GM12878 (cell line): ENCODE results near the gene STYXL2. TPM values are rescaled to one million over a fixed set of nuclear protein-coding genes. Genes with fewer than 3 reads are reported as not detected.

Experiments used
- ATAC-seq: fragments of 200-7000 bp; cut with Tn5 transposase; 3 replicates; pipeline ENCODE4 v1.9.1; 2020; ENCODE audit warnings: mild to moderate bottlenecking, moderate library complexity
- BruUV-seq: library from RNA; stranded (reverse); fragments of 400-500 nt; replicated peaks from 2 replicates; lab custom pipeline; 2021; lab: Mats Ljungman, UMichigan
- CTCF ChIA-PET: fragments of 300-600 bp; sonication (Branson Sonifier 250); formaldehyde crosslinking; extraction: SDS; loops from one replicate; lab custom pipeline; 2021; ENCODE audit warnings: inconsistent platforms; lab: Yijun Ruan, JAX
- POLR2A ChIA-PET: fragments of 350-600 bp; formaldehyde crosslinking; extraction: SDS; loops from one replicate; lab custom pipeline; 2021; ENCODE audit warnings: inconsistent platforms; lab: Charles Lee
- RAD21 ChIA-PET: fragments of 300-600 bp; sonication (Branson Sonifier 250); formaldehyde crosslinking; loops from one replicate; lab custom pipeline; 2023; ENCODE audit warnings: antibody characterized with exemption; ENCODE audit not compliant: unreplicated experiment; lab: Charles Lee
- SMC1A ChIA-PET: fragments of 300-600 bp; sonication (Branson Sonifier 250); formaldehyde crosslinking; loops from one replicate; lab custom pipeline; 2023; ENCODE audit not compliant: unreplicated experiment, uncharacterized antibody; lab: Charles Lee
- DNase-seq: peaks from one replicate; pipeline ENCODE4 v3.0.0-alpha.2; 2011; ENCODE audit warnings: low read depth, low spot score
- FAIRE-seq: peaks from 3 replicates; lab custom pipeline; 2011; peaks lifted over from hg19 to GRCh38; lab: Jason Lieb, UNC
- H2AFZ ChIP-seq: 2 replicates; pipeline ENCODE4 v1.6.0; 2011; ENCODE audit warnings: low read depth, low read length, control low read depth; ENCODE audit not compliant: control insufficient read depth
- H3K27ac ChIP-seq: 2 replicates; pipeline ENCODE4 v1.5.1; 2011; ENCODE audit warnings: control low read depth; ENCODE audit not compliant: control insufficient read depth, insufficient read depth
- H3K27me3 ChIP-seq, 2 experiments: replicated peaks in 1 of 2; 2 replicates each; pipeline versions ENCODE4 v1.6.0 to v1.6.1; 2011; ENCODE audit warnings: low read length in 1 of 2; ENCODE audit not compliant: control insufficient read depth in 2 of 2, insufficient read depth in 2 of 2
- H3K36me3 ChIP-seq, 2 experiments: 2 replicates each; pipeline ENCODE4 v1.5.1; 2011; ENCODE audit warnings: low read length in 1 of 2; ENCODE audit not compliant: control insufficient read depth in 2 of 2, insufficient read depth in 2 of 2
- H3K4me1 ChIP-seq: 2 replicates; pipeline ENCODE4 v1.6.1; 2011; ENCODE audit warnings: mild to moderate bottlenecking, low read length, moderate library complexity, mixed read lengths; ENCODE audit not compliant: control insufficient read depth, insufficient read depth
- H3K4me2 ChIP-seq: 2 replicates; pipeline ENCODE4 v1.6.0; 2011; ENCODE audit warnings: control low read depth; ENCODE audit not compliant: control insufficient read depth, insufficient read depth
- H3K4me3 ChIP-seq: fragments of 200-600 bp; sonication (generic); 2 replicates; pipeline ENCODE4 v1.5.1; 2016
- H3K79me2 ChIP-seq: 2 replicates; pipeline ENCODE4 v1.6.0; 2011; ENCODE audit warnings: low read length; ENCODE audit not compliant: control insufficient read depth, insufficient read depth
- H3K9ac ChIP-seq: 2 replicates; pipeline ENCODE4 v1.8.0; 2011; ENCODE audit warnings: low read length, control low read depth, mixed read lengths; ENCODE audit not compliant: control insufficient read depth, insufficient read depth
- H3K9me3 ChIP-seq: replicated peaks from 3 replicates; pipeline ENCODE4 v1.5.1; 2011; ENCODE audit warnings: mild to moderate bottlenecking, low read length; ENCODE audit not compliant: control insufficient read depth, insufficient read depth
- H4K20me1 ChIP-seq: 2 replicates; pipeline ENCODE4 v1.6.0; 2011; ENCODE audit not compliant: control insufficient read depth, insufficient read depth
- BCLAF1 ChIP-seq: fragments of 450-650 bp; IDR thresholded peaks from 2 replicates; pipeline ENCODE4 v1.6.1; 2017; ENCODE audit warnings: antibody characterized with exemption, mild to moderate bottlenecking, moderate library complexity
- ESRRA ChIP-seq: IDR thresholded peaks from 2 replicates; pipeline ENCODE4 v1.6.1; 2012; ENCODE audit warnings: mild to moderate bottlenecking, low read length, improper control_type of control experiment
- ETV6 ChIP-seq, 2 experiments: fragments of 450-650 bp in 1 of 2; IDR thresholded peaks in 1 of 2; conservative IDR thresholded peaks in 1 of 2; 2 replicates each; pipeline ENCODE4 v1.6.1; 2014; ENCODE audit warnings: antibody characterized with exemption in 1 of 2, borderline replicate concordance in 1 of 2, low read depth in 1 of 2, mild to moderate bottlenecking in 1 of 2, moderate library complexity in 1 of 2
- FOXM1 ChIP-seq: IDR thresholded peaks from 2 replicates; pipeline ENCODE4 v1.6.1; 2012; ENCODE audit warnings: low read depth, mild to moderate bottlenecking, inconsistent platforms, low read length, moderate library complexity
- KLF5 ChIP-seq: fragments of 450-650 bp; IDR thresholded peaks from 2 replicates; pipeline ENCODE4 v1.6.1; 2014; ENCODE audit warnings: mild to moderate bottlenecking; ENCODE audit not compliant: partially characterized antibody
- RB1 ChIP-seq: fragments of 450-650 bp; formaldehyde crosslinking; IDR thresholded peaks from 2 replicates; pipeline ENCODE4 v1.6.1; 2017; ENCODE audit warnings: mild to moderate bottlenecking, borderline replicate concordance
- TAF1 ChIP-seq: IDR thresholded peaks from 2 replicates; pipeline ENCODE4 v1.6.1; 2011; ENCODE audit warnings: mild to moderate bottlenecking, low read depth, low read length, borderline replicate concordance
- WGBS: methylation state at CpG from one replicate; pipeline ENCODE4 v1.1.6; 2016; ENCODE audit warnings: low lambda C conversion rate; ENCODE audit not compliant: insufficient replicate concordance, insufficient coverage; ENCODE audit errors: missing lambda C conversion rate; 5-methylcytosine and 5-hydroxymethylcytosine counted together
- in situ Hi-C: fragments of 300-500 bp; cut with MboI; formaldehyde crosslinking; loops from 9 replicates; pipeline ENCODE4 v1.14.3; 2018; ENCODE audit warnings: mixed read lengths
- intact Hi-C: fragments of 100-400 bp; cut with micrococcal nuclease; formaldehyde crosslinking; loops from one replicate; pipeline ENCODE4 v1.14.2; 2022; ENCODE audit not compliant: unreplicated experiment
- polyA plus RNA-seq, 11 experiments: library from polyadenylated mRNA; depleted of rRNA in 4 of 11; unstranded in 6 of 11; stranded (reverse) in 5 of 11; fragments of >200 nt; fragmentation: Nextera tagmentation in 4 of 11; fragmentation: Illumina TruSeq in 1 of 11; extraction: Ambion mirVana in 4 of 11; extraction: Trizol in 1 of 11; gene quantifications; 1 replicate in 1 of 11; 2 replicates in 10 of 11; pipeline versions ENCODE4 v1.2.1 to v1.2.3, GENCODE V29; 2011 to 2016; ENCODE audit warnings: inconsistent platforms in 2 of 11, missing spikeins in 2 of 11, low read depth in 1 of 11
- total RNA-seq, 4 experiments: library from RNA; depleted of rRNA in 3 of 4; stranded (reverse); fragments of >200 nt in 3 of 4; fragmentation: Illumina TruSeq in 1 of 4; extraction: Trizol in 1 of 4; gene quantifications; 2 replicates each; pipeline versions ENCODE4 v1.2.1 to v1.2.3, GENCODE V29; 2013 to 2021
- TF ChIP-seq, protein P1 (sequence below): IDR thresholded peaks from 2 replicates; pipeline ENCODE4 v1.6.1; 2011; ENCODE audit warnings: low read depth, mild to moderate bottlenecking, low read length, moderate library complexity, borderline replicate concordance; ENCODE audit errors: extremely low read depth

STYXL2 gene
- total and polyA plus RNA-seq, 10 of the 15 experiments (the other 5 are each of a cell fraction or from before 2014, with no cell fraction given): under 0.01 to 0.08 (median 0.03) TPM; not detected in 7

- Histone ChIP-seq H3K4me1 (no peaks in the 10 kb centered on the region), H3K36me3 (no peaks in the 10 kb centered on the region), H3K9ac (no peak overlapping the region), H4K20me1 (no peaks in the 10 kb centered on the region), H3K9me3 (no peaks in the 10 kb centered on the region), H3K27me3 (peaks cover 0 to 5% of the 10 kb centered on the region in 2 experiments; a peak in 2 of 4 replicates), H3K79me2 (no peaks in the 10 kb centered on the region), H2AFZ (no peak overlapping the region), H3K4me3 (no peak overlapping the region), H3K27ac (no peak overlapping the region), H3K4me2 (no peak overlapping the region)
- ChIA-PET POLR2A (no interaction called here), SMC1A (no interaction called here), CTCF (interaction anchor here (1.0 to 5.0 kb wide), 2 partner anchors 10 to 79 kb away, joined by 3 to 20 read pairs; no protein-coding TSS in a partner anchor), RAD21 (no interaction called here)
- BruUV-seq: no TSS peak
- TF ChIP-seq TAF1 (no peak), RB1 (no peak)
- DNase-seq: no peak
- ATAC-seq: no peak
- 23% methylated on average over 6 of the region's 6 CpGs for WGBS
- in situ Hi-C loops (no loop called here), intact Hi-C loops (no loop called here)
- no peak for FAIRE-seq
Measured at GRCh38 chr1:167137332-167137781, 43.5 kb downstream of the STYXL2 start.

DNA sequence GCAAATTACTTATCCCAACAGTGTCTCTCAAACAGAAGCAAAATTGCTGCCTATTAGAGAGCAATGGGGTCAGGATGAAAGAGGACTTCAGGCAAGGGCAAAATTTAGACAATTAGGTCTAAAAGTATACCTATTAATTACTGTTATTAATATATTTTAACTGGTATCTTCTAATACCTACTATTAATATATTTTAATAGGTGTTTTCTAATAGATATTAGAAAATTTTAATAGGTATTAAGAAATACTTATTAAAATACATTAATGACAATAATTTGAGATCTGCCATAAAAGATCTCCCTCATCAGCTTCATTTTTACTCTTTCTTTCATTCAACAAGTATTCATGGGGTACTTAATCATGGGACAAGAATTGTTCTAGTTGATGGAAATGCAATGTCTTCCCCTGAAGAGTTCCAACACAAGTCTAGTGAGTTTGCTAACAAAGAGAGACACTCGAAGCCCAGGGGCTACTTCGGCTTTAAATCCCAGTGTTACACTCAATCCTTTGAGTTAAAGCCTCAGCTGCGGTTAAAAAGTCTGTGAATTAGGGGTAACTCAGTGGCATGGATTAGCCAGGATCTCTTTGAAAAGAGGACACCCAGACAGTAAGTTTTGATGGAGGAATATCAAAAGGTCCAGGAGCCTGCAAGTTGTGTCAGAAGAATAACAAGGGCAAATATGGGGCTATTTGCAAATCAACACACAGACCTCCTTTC, 44.1 kb downstream of the STYXL2 start:
- in situ Hi-C loops: no loop called here
- H3K4me1 ChIP-seq: no peaks in the 10 kb centered on the region
- ChIA-PET POLR2A (no interaction called here), RAD21 (no interaction called here), CTCF (interaction anchor here (0.9 to 5.0 kb wide), 4 partner anchors 9 to 79 kb away, joined by 3 to 20 read pairs (median 3); no protein-coding TSS in a partner anchor), SMC1A (interaction anchor here (1.0 kb wide), 1 partner anchor 80 kb away, joined by 4 read pairs; no protein-coding TSS in a partner anchor)
- H3K9me3 ChIP-seq: no peaks in the 10 kb centered on the region
- ATAC-seq (no peak), FAIRE-seq (no peak), DNase-seq (no peak)
- intact Hi-C loops: no loop called here
- H3K36me3 ChIP-seq: no peaks in the 10 kb centered on the region
- H3K4me3 ChIP-seq: no peak overlapping the region
- no peak overlapping the region for H3K4me2 ChIP-seq
- BruUV-seq: no TSS peak
- H3K27me3 ChIP-seq: peaks cover 0 to 3% of the 10 kb centered on the region in 2 experiments; a peak in 1 of 4 replicates
- no peak overlapping the region for H3K27ac ChIP-seq
- H3K9ac ChIP-seq: no peak overlapping the region
- no peaks in the 10 kb centered on the region for H4K20me1 ChIP-seq
- WGBS: 0% methylated on average over 3 of the region's 3 CpGs
- H2AFZ ChIP-seq: no peak overlapping the region
- H3K79me2 ChIP-seq: no peaks in the 10 kb centered on the region
- TF ChIP-seq ESRRA (no peak), KLF5 (no peak), ETV6 (conservative IDR thresholded peaks at IDR 0.05 in 1 of 2, IDR thresholded peaks at IDR 0.05 in 1 of 2; ENCODE audit: borderline replicate concordance in 1 of 2, low read depth in 1 of 2) (no peak), FOXM1 (no peak), BCLAF1 (no peak)
- TF ChIP-seq, protein P1, sequence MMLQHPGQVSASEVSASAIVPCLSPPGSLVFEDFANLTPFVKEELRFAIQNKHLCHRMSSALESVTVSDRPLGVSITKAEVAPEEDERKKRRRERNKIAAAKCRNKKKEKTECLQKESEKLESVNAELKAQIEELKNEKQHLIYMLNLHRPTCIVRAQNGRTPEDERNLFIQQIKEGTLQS: no peak
